KMS-11 (cell line): ENCODE measurements around the gene DIP2C.

Experiments
- H2AFZ ChIP-seq: fragments of 200-600 bp; sonication (generic); 2 replicates; pipeline ENCODE4 v1.6.1; 2016; ENCODE audit warnings: antibody characterized with exemption, mixed run types, low read depth
- H3K27ac ChIP-seq: fragments of 200-600 bp; sonication (generic); 2 replicates; pipeline ENCODE4 v1.6.1; 2016; ENCODE audit warnings: mild to moderate bottlenecking, mixed run types
- H3K27me3 ChIP-seq: fragments of 200-600 bp; sonication (generic); 2 replicates; pipeline ENCODE4 v1.6.1; 2017; ENCODE audit warnings: mild to moderate bottlenecking, low read depth, mixed run types, moderate library complexity; ENCODE audit not compliant: insufficient read depth
- H3K36me3 ChIP-seq: fragments of 200-600 bp; sonication (generic); 2 replicates; pipeline ENCODE4 v1.6.1; 2017; ENCODE audit warnings: mild to moderate bottlenecking, mixed run types; ENCODE audit not compliant: insufficient read depth
- H3K4me1 ChIP-seq: fragments of 200-600 bp; sonication (generic); 2 replicates; pipeline ENCODE4 v1.6.1; 2016; ENCODE audit warnings: mild to moderate bottlenecking, low read depth, mixed run types; ENCODE audit not compliant: poor library complexity, severe bottlenecking
- H3K4me2 ChIP-seq: fragments of 200-600 bp; sonication (generic); 2 replicates; pipeline ENCODE4 v1.7.0; 2016; ENCODE audit warnings: mild to moderate bottlenecking, mixed run types
- H3K4me3 ChIP-seq: fragments of 200-600 bp; sonication (generic); IDR thresholded peaks from 2 replicates; pipeline ENCODE4 v1.6.1; 2017; ENCODE audit warnings: low read depth, low read length, mixed read lengths; ENCODE audit not compliant: insufficient read depth
- H3K79me2 ChIP-seq: fragments of 200-600 bp; sonication (generic); 2 replicates; pipeline ENCODE4 v1.6.1; 2016; ENCODE audit warnings: low read depth, mixed run types; ENCODE audit not compliant: insufficient read depth
- H3K9ac ChIP-seq: fragments of 200-600 bp; sonication (generic); 2 replicates; pipeline ENCODE4 v1.6.1; 2016; ENCODE audit warnings: mild to moderate bottlenecking, mixed run types
- H4K20me1 ChIP-seq: fragments of 200-600 bp; sonication (generic); 2 replicates; pipeline ENCODE4 v1.6.1; 2016; ENCODE audit warnings: mild to moderate bottlenecking, mixed run types; ENCODE audit not compliant: insufficient read depth
- TF ChIP-seq, protein P1 (sequence below): fragments of 200-600 bp; sonication (generic); conservative IDR thresholded peaks from 2 replicates; pipeline ENCODE4 v1.6.1; 2017; ENCODE audit warnings: low read depth, mild to moderate bottlenecking, antibody characterized with exemption, low read length, moderate library complexity, mixed read lengths

The DIP2C gene, protein sequence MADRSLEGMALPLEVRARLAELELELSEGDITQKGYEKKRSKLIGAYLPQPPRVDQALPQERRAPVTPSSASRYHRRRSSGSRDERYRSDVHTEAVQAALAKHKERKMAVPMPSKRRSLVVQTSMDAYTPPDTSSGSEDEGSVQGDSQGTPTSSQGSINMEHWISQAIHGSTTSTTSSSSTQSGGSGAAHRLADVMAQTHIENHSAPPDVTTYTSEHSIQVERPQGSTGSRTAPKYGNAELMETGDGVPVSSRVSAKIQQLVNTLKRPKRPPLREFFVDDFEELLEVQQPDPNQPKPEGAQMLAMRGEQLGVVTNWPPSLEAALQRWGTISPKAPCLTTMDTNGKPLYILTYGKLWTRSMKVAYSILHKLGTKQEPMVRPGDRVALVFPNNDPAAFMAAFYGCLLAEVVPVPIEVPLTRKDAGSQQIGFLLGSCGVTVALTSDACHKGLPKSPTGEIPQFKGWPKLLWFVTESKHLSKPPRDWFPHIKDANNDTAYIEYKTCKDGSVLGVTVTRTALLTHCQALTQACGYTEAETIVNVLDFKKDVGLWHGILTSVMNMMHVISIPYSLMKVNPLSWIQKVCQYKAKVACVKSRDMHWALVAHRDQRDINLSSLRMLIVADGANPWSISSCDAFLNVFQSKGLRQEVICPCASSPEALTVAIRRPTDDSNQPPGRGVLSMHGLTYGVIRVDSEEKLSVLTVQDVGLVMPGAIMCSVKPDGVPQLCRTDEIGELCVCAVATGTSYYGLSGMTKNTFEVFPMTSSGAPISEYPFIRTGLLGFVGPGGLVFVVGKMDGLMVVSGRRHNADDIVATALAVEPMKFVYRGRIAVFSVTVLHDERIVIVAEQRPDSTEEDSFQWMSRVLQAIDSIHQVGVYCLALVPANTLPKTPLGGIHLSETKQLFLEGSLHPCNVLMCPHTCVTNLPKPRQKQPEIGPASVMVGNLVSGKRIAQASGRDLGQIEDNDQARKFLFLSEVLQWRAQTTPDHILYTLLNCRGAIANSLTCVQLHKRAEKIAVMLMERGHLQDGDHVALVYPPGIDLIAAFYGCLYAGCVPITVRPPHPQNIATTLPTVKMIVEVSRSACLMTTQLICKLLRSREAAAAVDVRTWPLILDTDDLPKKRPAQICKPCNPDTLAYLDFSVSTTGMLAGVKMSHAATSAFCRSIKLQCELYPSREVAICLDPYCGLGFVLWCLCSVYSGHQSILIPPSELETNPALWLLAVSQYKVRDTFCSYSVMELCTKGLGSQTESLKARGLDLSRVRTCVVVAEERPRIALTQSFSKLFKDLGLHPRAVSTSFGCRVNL (N-terminal part only)

DNA sequence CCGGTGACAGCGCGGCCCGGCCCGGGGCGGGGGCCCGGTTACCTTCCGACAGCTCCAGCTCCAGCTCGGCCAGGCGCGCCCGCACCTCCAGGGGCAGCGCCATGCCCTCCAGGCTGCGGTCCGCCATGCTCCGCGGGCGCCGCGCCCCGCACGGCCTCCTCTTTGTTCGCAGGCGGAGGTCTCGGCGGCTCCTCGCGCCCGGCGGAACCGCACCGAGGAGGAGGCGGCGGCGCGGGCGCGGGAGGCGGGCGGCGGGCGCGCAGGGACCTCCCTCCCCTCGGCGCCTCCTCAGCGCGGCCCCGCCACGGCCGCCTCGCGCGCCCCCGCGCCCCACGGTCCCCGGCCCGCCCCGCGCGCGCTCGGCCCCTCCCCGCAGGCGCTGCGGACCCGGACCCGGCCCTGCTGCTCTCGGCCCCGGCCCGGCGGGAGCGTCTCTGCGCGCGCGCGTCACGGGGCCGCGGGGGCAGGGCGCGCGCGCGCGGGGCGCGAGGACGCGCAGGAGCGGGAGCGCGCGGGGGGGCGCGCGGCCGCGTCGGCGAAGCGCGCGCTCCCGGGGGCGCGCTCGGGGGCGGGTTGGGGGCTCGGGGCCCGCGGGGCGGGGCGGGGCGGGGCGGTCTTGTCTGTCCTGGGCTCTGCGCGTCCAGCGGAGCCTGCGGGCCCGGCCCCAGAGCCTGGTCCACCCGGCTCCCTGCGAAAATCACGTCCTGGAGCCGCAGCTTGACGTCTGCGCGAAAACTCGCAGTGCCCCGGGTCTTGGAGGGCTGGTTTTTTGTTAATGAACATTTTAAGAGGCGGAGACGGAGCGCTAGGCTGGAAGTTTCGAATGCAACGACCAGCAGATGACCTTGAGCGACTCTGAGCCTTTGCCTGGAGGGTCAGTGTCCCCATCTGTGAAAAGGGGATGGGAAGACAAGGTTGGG, at the start of gene DIP2C:
Gene DIP2C (minus strand): TSS at position 217 of the 920 bp plus-strand sequence. CDS start 90 bp downstream, at position 127.
- Histone ChIP-seq H3K9ac (peak within 1 kb of the TSS; percentile 70), H3K27me3 (no peaks in the 10 kb centered on the region), H2AFZ (peak within 1 kb of the TSS; percentile 96), H3K36me3 (no peaks in the 10 kb centered on the region), H4K20me1 (no peaks in the 10 kb centered on the region; the same call in 1 of the 2 replicates), H3K79me2 (peaks cover 41% of the 10 kb centered on the region), H3K4me2 (peak within 1 kb of the TSS; percentile 77), H3K4me3 (peak within 1 kb of the TSS; percentile 60), H3K27ac (peak within 1 kb of the TSS; percentile 59), H3K4me1 (peaks cover 19% of the 10 kb centered on the region)
- TF ChIP-seq, protein P1, sequence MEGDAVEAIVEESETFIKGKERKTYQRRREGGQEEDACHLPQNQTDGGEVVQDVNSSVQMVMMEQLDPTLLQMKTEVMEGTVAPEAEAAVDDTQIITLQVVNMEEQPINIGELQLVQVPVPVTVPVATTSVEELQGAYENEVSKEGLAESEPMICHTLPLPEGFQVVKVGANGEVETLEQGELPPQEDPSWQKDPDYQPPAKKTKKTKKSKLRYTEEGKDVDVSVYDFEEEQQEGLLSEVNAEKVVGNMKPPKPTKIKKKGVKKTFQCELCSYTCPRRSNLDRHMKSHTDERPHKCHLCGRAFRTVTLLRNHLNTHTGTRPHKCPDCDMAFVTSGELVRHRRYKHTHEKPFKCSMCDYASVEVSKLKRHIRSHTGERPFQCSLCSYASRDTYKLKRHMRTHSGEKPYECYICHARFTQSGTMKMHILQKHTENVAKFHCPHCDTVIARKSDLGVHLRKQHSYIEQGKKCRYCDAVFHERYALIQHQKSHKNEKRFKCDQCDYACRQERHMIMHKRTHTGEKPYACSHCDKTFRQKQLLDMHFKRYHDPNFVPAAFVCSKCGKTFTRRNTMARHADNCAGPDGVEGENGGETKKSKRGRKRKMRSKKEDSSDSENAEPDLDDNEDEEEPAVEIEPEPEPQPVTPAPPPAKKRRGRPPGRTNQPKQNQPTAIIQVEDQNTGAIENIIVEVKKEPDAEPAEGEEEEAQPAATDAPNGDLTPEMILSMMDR: no peak

DNA sequence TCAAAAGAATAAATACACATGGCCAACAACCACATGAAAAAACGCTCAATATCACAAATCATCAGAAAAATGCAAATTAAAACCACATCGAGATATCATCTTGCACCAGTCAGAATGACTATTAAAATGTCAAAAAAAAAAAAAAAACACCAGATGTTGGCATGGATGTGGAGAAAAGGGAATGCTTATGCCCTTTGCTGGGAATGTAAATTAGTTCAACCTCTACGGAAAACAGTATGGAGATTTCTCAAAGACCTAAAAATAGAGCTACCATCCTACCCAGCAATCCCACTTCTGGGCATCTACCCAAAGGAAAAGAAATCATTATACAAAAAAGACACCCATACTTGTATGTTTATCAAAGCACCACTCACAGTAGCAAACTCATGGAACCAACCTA, 45.0 kb upstream of the DIP2C start:
- TF ChIP-seq, protein P1: no peak
- H3K27ac ChIP-seq: no peak overlapping the region
- no peak overlapping the region for H3K4me2 ChIP-seq
- no peaks in the 10 kb centered on the region for H3K79me2 ChIP-seq
- H3K4me3 ChIP-seq: no peak overlapping the region
- H3K9ac ChIP-seq: no peak overlapping the region
- H4K20me1 ChIP-seq: no peaks in the 10 kb centered on the region
- H2AFZ ChIP-seq: no peak overlapping the region
- H3K27me3 ChIP-seq: no peaks in the 10 kb centered on the region
- H3K4me1 ChIP-seq: no peaks in the 10 kb centered on the region
- H3K36me3 ChIP-seq: no peaks in the 10 kb centered on the region

DNA sequence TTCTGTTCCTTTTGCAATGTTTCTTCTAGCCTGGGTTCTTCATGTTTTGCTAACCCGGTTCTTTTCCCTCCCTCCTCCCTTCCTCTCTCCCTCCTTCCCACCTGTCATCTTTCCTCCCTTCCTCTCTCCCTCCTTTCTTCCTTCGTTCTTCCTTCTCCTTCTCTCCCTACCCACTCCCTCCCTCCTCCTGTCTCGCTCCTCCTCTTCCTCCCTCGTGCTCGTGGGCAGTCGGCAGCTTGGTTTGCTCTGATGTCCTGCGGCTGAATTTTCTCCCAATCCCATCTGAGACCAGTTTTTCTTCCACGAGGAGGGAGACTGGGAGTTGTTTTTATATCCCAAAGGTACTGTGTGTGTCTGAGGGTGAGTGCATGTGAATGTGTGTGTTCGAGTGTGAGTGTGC, 43.6 kb upstream of the DIP2C start:
- TF ChIP-seq, protein P1: no peak
- no peaks in the 10 kb centered on the region for H4K20me1 ChIP-seq
- H3K4me1 ChIP-seq: no peaks in the 10 kb centered on the region
- no peak overlapping the region for H3K9ac ChIP-seq
- no peaks in the 10 kb centered on the region for H3K27me3 ChIP-seq
- H2AFZ ChIP-seq: no peak overlapping the region
- H3K4me2 ChIP-seq: no peak overlapping the region
- no peak overlapping the region for H3K4me3 ChIP-seq
- H3K79me2 ChIP-seq: no peaks in the 10 kb centered on the region
- no peak overlapping the region for H3K27ac ChIP-seq
- H3K36me3 ChIP-seq: no peaks in the 10 kb centered on the region
